HepG2 (cell line): ENCODE data around the gene KSR1.

Source experiments
- HOXA9 ChIP-seq: sonication (generic); formaldehyde crosslinking; IDR thresholded peaks from 2 replicates; pipeline ENCODE4 v1.8.1; 2022; ENCODE audit warnings: missing genetic modification reagents, mild to moderate bottlenecking, moderate library complexity, borderline replicate concordance
- POLR2A ChIP-seq, 2 experiments: IDR thresholded peaks; 2 replicates each; pipeline ENCODE4 v1.6.1; 2011; ENCODE audit warnings: low read depth in 2 of 2, low read length in 2 of 2, mild to moderate bottlenecking in 1 of 2, moderate library complexity in 1 of 2; ENCODE audit not compliant: insufficient read depth in 1 of 2

GRCh38 chr17:27664606-27664965 is 208.3 kb downstream of the KSR1 start:
- TF ChIP-seq POLR2A (IDR thresholded peaks at IDR 0.05; ENCODE audit: insufficient read depth in 1 of 2, low read depth in 2 of 2, low read length in 2 of 2) (no peak), HOXA9 (CRISPR knock-in tag) (no peak)
